Measurements from ENCODE around the gene CEBPA. TPM values are rescaled to one million over a fixed set of nuclear protein-coding genes. Genes with fewer than 3 reads are reported as not detected.

CEBPA gene
- total RNA-seq, 2 donors from 2014 or later = 67.1 to 76.4 TPM

DNA sequence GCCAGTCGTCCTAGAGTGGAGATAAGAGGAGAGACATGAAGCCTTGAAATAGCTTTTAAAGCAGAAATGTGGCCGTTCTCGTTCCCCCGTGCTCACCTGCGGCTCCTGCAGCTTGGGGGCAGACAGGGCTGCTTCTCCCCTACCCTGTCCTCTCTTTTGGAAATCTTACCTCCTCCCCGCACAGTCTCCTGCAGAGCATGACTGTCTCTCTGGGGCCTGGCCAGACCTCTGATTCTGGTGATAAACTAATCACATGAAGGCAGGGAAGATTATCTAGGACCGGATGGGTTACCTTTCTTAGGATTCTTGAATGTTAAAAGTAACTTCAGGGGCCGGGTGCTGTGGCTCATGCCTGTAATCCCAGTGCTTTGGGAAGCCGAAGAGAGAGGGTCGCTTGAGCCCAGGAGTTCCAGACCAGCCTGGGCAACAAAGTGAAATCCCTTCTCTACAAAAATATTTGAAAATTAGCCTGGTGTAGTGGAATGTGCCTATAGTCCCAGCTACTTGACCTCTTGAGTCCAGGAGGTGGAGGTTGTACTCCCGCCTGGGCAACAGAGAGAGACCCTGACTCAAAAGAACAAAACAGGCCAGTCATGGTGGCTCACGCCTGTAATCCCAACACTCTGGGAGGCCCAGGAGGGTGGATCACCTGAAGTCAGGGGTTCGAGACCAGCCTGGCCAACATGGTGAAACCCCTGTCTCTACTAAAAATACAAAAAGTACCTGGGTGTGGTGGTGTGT lies 8.1 kb downstream of the CEBPA start:
- intact Hi-C loops (cut with DNase I) = no loop called here
- no peaks in the 10 kb centered on the region for H3K9me3 ChIP-seq
- TF ChIP-seq, protein P1, sequence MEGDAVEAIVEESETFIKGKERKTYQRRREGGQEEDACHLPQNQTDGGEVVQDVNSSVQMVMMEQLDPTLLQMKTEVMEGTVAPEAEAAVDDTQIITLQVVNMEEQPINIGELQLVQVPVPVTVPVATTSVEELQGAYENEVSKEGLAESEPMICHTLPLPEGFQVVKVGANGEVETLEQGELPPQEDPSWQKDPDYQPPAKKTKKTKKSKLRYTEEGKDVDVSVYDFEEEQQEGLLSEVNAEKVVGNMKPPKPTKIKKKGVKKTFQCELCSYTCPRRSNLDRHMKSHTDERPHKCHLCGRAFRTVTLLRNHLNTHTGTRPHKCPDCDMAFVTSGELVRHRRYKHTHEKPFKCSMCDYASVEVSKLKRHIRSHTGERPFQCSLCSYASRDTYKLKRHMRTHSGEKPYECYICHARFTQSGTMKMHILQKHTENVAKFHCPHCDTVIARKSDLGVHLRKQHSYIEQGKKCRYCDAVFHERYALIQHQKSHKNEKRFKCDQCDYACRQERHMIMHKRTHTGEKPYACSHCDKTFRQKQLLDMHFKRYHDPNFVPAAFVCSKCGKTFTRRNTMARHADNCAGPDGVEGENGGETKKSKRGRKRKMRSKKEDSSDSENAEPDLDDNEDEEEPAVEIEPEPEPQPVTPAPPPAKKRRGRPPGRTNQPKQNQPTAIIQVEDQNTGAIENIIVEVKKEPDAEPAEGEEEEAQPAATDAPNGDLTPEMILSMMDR (IDR thresholded peaks at IDR 0.05) = no peak
- peaks cover 30% of the 10 kb centered on the region for H3K4me1 ChIP-seq
- no peak for DNase-seq
- no peaks in the 10 kb centered on the region for H3K27me3 ChIP-seq
- H3K36me3 ChIP-seq = no peaks in the 10 kb centered on the region
- H3K9ac ChIP-seq (ENCODE audit: low read depth in 2 of 2, low read length in 2 of 2) = peak overlapping the region in 1 of 2 donors; percentile 79
- no peak overlapping the region for H3K4me3 ChIP-seq
- peak overlapping the region; percentile 98 for H3K27ac ChIP-seq

DNA sequence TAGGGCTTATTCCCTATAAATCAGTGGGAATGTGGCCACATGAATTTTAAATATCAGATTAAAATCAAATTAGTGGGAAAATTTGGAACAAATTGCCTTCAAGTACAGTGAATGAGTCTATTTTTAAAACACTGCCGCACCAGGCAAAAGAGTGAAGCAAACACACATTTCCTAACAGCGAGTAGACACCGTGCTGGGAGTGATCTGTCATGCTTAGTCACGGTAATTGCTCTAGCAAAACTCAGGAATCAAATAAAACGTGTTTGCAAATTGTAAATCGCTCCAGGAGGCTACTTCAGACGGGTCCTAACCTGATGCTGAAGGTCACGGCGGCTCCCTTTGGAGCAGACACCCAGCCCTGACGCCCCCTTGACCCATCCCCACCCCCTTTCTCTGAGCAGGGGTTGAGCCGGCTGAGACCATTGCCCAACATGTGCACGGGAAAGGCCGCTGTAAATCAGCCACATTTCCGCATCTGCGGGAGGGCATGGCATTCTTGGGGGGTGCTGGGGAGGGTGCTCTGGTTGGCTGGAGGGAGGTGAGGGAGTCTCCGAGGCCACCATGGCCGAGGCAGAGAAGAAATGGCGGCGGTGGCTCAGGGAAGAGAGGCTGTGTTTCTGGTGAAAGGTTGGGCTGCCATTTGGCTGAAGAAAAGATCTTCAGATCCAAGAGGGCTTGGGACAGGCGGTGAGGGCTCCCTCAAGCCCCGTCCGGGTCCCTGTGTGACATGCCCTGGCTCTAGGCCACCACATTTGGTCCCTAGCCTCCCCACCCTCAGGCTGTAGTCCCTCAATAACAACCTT lies 8.9 kb downstream of the CEBPA start:
- peak overlapping the region; percentile 98 for H3K27ac ChIP-seq
- DNase-seq = peak; percentile 68
- TF ChIP-seq, protein P1 (IDR thresholded peaks at IDR 0.05) = no peak
- H3K4me3 ChIP-seq = no peak overlapping the region
- H3K4me1 ChIP-seq = peaks cover 30% of the 10 kb centered on the region
- no peaks in the 10 kb centered on the region for H3K36me3 ChIP-seq
- peak overlapping the region; percentile 28 to 79 for H3K9ac ChIP-seq (ENCODE audit: low read depth in 2 of 2, low read length in 2 of 2)
- no peaks in the 10 kb centered on the region for H3K27me3 ChIP-seq
- no peaks in the 10 kb centered on the region for H3K9me3 ChIP-seq
- intact Hi-C loops (cut with DNase I) = no loop called here

DNA sequence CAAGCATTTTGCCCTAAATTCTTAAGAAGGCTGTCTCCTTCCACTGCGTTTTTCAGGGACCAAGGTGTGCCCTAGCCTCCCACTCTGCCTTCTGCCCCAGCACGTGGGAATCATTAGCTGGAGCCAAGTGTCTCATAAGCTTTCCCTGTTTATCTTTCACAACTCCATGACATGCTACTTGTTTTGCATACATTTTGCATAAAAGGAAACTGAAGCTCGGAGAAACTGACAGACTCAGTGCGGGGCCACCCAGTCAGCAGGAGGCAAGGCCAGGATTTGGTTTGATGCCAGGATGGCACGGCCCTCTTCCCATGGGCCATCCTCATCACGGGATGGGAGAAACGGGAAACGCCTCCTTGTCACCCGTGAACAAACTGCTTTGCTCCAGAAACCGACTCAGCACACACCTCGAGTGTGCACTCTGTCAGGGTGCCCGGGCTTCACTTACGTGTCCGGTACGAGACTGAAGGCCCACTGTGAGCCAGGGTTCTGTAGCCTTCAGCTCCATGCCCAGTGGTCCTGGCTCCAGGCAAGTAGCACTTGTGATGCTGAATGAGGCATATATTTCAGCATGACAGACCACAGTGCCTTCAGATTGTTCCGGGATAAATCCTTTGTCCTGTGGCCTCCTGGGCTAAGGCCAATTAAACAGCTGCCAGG lies 9.6 kb downstream of the CEBPA start:
- Histone ChIP-seq H3K9ac (ENCODE audit: low read depth in 2 of 2, low read length in 2 of 2) (peak overlapping the region; percentile 28 to 79), H3K27me3 (no peaks in the 10 kb centered on the region), H3K9me3 (no peaks in the 10 kb centered on the region), H3K4me3 (no peak overlapping the region), H3K4me1 (peaks cover 30% of the 10 kb centered on the region), H3K36me3 (no peaks in the 10 kb centered on the region), H3K27ac (peak overlapping the region; percentile 98)
- TF ChIP-seq, protein P1 (IDR thresholded peaks at IDR 0.05) = no peak
- peak; percentile 81 for DNase-seq
- intact Hi-C loops (cut with DNase I) = no loop called here

DNA sequence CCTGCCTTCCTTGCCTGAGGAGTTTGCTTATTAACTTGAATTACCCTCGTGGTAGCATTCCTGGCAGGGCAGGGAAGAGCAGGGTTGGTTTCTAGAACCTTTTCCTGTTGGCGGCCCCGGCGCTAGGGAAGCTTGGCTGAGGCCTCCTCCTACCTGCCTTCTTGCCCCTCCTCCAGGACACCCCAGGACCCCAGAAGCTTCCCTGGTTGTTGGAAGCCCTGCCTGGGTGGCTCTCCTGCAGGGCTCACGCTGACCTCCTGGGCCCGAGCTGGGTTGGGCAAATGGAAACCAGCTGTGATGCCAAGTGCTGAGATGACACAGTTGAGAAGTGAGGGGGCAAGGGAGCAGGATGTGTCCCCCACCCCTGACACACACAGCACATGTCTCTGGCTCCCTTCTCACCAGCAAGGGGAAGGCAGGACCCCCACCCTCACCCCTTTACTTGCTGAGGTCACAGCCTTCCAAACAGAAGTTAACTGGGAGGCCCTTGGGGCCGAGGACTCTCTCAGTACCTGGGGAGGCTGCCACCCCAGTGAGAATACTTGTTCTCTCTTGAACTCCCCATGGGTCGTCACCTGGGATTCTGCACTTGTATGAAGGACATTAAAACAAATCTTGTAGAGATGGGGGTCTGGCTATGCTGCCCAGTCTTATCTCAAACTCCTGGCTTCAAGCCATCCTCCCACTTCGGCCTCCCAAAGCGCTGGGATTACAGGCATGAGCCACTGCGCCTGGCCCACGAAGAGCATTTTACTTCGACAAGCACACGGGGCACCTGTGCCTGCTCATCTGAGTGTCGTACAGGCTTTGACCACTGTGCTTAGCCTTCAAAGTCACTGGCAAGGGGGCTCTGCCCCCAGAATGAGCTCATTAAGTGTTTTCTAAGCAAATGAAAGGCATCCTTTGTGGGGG lies 10.5 kb downstream of the CEBPA start:
- no peak overlapping the region for H3K4me3 ChIP-seq
- no peaks in the 10 kb centered on the region for H3K9me3 ChIP-seq
- H3K27ac ChIP-seq = peak overlapping the region; percentile 98
- H3K36me3 ChIP-seq = no peaks in the 10 kb centered on the region
- H3K27me3 ChIP-seq = no peaks in the 10 kb centered on the region
- TF ChIP-seq, protein P1 (IDR thresholded peaks at IDR 0.05) = no peak
- peak; percentile 76 for DNase-seq
- intact Hi-C loops (cut with DNase I) = no loop called here
- peak overlapping the region; percentile 59 to 79 for H3K9ac ChIP-seq (ENCODE audit: low read depth in 2 of 2, low read length in 2 of 2)
- H3K4me1 ChIP-seq = peaks cover 30% of the 10 kb centered on the region
